SK-N-MC (cell line): Measurements from ENCODE around the gene CRTAP.

Experiments used
- EZH2 ChIP-seq: fragments of 200-600 bp; sonication (generic); IDR thresholded peaks from one replicate; pipeline ENCODE4 v1.6.1; 2017; ENCODE audit warnings: antibody characterized with exemption
- FOXP2 ChIP-seq: optimal IDR thresholded peaks from 2 replicates; pipeline ENCODE3; 2011; ENCODE audit warnings: mild to moderate bottlenecking, moderate library complexity; ENCODE audit not compliant: insufficient read depth; ENCODE audit errors: extremely low read length, control extremely low read depth
- POLR2AphosphoS5 ChIP-seq: IDR thresholded peaks from 2 replicates; pipeline ENCODE4 v1.6.1; 2012; ENCODE audit warnings: mild to moderate bottlenecking, low read depth, low read length, borderline replicate concordance

- TF ChIP-seq POLR2AphosphoS5 (no peak), EZH2 (no peak), FOXP2 (no peak)
Observed at GRCh38 chr3:33146791-33147445, 33.1 kb downstream of the CRTAP start.
